ENCODE results near the gene ACAP1.
"Not testable (repeated sequence)": the region's sequence is repeated elsewhere in the genome, so short reads cannot be mapped to it uniquely, and the experiment has no call there.

The ACAP1 gene

GRCh38 chr17:7356072-7356549 lies 19.8 kb downstream of the ACAP1 start:
- peak; percentile 53 for DNase-seq (ENCODE audit: low spot score)

DNA sequence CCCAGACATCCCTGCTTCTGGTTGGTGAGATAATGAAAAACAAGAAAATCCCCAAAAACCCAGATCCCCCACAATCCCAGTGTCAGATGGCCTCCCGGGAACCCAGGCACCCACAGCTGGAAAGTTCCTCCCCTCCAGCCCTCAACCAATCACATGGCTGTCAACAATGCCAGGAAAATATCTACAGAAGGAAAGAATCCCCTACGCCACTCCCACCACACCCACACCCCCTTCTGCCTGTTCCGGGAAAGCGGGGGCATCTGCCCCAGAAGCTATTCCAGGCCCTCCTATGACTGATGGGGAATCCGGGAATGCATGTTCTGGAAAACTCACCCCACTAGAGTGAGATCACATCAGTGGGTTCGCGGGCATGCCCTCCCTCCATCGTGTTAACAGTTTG lies 20.4 kb downstream of the ACAP1 start:
- DNase-seq (ENCODE audit: low spot score): no peak

DNA sequence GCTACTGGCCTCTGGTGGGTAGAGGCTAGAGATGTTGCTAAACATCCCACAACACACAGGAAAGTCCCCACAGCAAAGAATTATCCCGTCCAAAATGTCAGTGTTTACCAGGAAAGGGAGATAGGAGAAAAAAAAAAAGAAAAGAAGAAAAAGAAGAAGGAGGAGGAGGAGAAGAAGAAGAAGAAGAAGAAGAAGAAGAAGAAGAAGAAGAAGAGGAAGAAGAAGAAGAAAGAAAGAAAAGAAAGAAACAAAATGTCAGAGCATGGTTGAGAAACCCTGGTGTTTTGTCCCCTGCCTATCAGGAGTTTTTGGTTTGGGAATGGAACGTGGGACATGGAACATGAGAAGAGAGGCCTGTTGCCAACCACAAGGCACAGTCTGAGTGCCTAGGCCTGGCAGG lies 21.1 kb downstream of the ACAP1 start:
- DNase-seq (ENCODE audit: low spot score): no peak

DNA sequence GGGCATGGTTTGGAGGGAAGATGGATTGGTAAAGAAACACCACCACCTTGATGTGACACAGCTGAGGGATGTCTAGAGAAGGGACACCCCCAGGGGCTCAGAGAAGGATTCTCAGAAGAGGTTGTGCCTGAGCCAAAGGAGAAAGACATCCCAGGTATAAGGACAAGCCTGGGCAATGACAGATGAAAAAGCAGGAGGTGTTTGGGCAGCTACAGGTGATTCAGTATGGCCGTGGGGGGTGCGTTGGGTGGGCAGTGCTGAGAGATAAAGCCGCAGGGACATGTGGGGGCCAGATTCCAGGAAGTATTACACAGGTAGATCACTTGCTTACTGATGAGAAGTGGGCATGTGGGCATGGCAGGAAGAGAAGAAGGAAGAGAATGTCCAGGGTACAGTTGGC lies 25.6 kb downstream of the ACAP1 start:
- no peak for DNase-seq (ENCODE audit: low spot score)

- no peak for DNase-seq (ENCODE audit: low spot score)
These were observed 27.0 kb downstream of the ACAP1 start for GRCh38 chr17:7363311-7363710.

DNA sequence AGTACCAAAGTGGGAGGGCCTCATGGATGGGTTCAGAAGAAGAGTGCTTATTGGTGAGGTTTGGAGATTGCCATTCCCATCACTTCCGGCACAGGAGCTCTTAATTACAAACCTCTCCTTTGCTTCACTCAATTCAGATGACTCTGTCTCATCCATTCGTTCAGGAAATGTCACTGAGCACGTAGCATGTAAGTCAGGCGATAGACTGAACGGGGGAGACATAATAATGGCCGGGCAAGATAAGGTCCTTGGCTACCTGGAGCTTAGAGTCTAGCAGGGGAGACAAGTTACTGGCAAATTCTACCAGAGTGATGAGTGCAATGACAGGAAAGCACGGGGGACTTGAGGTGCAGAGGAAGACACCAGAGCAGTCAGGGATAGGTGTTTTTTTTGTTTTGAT lies 29.6 kb downstream of the ACAP1 start:
- not testable (repeated sequence) for DNase-seq (ENCODE audit: low spot score)

GRCh38 chr17:7367083-7367482 lies 30.8 kb downstream of the ACAP1 start:
- no peak for DNase-seq (ENCODE audit: low spot score)

DNA sequence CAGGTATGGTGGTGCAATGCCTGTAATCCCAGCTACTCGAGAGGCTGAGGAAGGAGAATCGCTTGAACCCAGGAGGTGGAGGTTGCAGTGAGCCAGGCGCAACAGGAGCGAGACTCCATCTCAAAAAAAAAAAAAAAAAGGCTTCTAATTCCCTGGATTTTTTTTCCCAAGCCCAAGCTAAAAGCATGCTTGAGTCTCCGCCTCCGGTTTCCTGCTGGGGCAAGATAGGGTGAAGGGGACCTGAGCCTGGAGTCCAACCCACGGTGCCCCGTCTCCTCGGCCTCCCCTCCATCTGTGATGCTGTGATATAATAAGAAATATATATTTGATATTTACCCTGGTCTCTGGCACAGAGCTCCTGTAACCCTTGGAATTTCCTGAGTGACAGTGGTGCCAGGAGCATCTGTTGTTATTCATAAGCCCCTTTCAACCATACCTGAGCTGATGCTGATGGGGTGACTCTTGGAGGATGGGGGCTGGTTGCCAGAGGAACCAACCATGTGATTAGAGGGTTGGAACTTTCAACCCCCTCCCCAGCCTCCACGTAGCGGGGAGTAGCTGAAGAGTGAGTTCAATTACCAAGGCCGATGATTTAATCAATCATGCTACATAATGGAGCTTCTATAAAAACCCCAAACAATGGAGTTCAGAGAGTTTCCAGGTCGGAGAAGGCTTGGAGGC lies 31.7 kb downstream of the ACAP1 start:
- no peak for DNase-seq (ENCODE audit: low spot score)

DNA sequence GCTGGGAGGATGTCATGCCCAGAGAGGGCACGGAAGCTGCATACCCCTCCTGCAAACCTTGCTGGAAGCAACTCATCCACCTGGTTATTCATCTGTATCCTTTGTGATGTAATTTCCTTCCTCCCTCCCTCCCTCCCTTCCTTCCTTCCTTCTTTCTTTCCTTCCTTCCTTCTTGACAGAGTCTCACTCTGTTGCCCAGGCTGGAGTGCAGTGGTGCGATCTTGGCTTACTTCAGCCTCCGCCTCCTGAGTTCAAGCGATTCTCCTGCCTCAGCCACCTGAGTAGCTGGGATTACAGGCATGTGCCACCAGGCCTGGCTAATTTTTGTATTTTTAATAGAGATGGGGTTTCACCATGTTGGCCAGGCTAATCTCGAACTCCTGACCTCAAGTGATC lies 32.3 kb downstream of the ACAP1 start:
- not testable (repeated sequence) for DNase-seq (ENCODE audit: low spot score)

DNA sequence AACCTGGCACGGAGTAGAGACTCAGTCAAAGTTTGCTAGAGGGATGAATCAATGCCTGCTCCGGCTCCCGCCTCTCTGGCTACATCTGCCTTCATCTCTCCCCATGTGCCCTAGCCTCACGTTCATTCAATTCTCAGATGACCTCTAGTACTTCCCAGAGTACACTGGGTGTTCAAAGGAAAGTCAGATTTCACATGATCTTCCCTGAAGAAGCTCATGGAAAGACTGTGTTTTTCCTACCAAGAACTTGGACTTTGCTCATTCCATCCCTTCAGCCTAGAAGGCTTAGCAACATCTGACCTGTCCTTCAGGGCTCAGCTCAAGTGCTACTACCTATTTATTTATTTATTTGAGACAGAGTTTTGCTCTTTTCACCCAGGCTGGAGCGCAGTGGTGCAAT lies 33.5 kb downstream of the ACAP1 start:
- no peak for DNase-seq (ENCODE audit: low spot score)

GRCh38 chr17:7370853-7371252 lies 34.5 kb downstream of the ACAP1 start:
- DNase-seq (ENCODE audit: low spot score): no peak

DNA sequence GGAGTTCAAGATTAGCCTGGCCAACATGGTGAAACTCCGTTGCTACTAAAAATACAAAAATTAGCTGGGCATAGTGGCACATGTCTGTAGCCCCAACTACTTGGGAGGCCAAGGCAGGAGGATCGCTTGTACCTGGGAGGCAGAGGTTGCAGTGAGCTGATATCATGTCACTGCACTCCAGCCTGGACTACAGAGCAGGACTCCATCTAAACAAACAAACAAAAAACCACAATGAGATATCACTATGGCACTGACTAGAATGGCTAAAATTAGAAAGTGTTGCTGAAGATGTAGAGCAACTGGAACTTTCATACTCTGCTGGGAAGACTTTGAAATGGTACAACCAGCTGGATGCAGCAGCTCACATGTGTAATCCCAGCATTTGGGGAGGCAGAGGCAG lies 38.0 kb downstream of the ACAP1 start:
- DNase-seq (ENCODE audit: low spot score): no peak

DNA sequence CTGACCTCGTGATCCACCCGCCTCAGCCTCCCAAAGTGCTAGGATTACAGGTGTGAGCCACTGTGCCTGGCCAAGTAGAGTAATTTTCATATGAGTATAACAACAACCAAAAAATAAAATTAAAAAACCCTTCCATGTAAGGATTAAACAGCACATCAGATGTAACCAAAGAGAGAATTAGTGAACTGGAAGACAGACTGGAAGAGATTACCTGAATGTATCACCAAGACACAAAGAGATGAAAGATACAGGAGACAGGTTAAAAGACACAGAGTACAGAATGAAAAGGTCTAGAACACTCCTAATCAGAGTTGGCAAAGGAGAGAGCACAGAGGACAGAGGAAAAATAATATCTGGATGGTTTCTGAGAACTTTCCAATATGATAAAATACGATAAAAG lies 42.8 kb downstream of the ACAP1 start:
- DNase-seq (ENCODE audit: low spot score): no peak

DNA sequence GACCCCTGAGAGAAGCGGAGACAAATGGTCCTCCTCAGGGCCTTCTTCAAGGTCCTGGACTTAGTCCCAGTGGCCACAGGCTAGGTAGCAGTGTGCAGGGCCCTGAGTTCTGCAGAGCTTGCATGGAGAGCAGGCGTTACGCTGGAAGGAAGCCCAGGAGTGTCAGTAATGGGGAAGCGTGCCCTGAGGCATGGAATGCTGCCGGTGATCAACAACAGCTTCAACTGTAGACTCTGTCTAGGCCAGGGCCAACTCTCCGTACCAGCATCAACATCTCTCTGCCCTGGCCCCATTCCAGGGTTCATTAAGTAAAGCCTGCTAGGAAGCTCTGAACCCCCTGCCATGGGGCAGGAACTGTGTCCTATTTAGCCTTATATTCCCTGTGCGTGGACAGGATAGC lies 44.0 kb downstream of the ACAP1 start:
- DNase-seq (ENCODE audit: low spot score): no peak

DNA sequence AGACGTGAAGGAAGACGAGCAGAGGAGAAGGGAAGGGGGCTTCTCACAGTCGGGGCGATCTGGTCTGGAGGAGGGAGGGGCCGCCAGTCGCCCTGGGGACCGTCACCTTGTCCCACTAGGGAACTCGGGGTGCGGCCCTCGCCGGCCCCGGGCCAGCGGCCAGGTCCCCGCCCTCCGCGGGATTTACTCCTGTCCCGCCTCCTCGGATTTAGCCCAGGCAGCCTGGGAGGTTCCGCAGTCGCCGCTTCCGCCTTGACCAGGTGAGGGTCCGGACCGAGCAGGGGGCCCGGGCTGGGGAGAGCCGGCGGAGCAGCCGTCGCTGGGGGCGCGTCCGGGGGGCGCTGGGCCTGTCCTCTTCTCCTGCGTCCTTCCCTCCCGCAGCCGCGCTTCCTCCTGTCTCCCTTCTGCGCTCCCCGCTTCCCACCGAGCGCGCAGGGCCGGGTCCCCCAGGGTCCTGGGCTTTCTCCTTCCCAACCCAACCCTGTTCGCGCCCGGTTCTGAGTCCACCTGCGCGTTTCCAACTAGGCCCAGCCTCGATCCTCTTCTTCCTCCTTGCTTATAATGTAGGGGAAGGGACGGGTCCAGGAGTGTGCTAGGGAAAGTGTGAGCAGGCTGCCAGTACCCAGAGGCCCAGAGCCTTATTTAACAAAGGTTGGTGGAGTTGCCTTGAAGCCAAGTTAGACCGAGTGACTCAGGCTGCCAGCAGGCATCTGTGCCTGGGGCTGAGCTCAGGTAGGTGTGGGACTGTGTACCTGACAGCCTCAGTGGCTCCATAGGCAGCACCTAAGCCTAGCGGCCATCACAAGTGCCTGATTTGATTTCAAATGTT lies 44.7 kb downstream of the ACAP1 start, which contains the start of gene TNK1:
Gene TNK1 (plus strand): TSS at position 235 of the 829 bp plus-strand sequence. CDS start 1,838 bp downstream, outside the sequence.
- DNase-seq (ENCODE audit: low spot score): no peak

GRCh38 chr17:7382901-7383300 lies 46.6 kb downstream of the ACAP1 start:
- no peak for DNase-seq (ENCODE audit: low spot score)

DNA sequence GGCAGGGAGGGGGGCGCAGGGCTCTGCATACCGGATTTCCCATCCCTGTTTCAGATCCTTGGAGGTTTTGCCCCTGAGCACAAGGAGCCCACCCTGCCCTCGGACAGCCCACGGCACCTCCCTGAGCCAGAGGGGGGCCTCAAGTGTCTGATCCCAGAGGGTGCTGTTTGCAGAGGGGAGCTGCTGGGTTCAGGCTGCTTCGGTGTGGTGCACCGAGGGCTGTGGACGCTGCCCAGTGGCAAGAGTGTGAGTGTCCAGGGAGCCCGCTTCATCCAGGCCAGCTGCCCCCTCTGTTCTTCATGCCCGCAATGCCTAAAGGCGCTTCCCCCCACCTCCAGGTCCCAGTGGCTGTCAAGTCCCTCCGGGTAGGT lies 47.0 kb downstream of the ACAP1 start:
- no peak for DNase-seq (ENCODE audit: low spot score)

GRCh38 chr17:7383742-7384488 lies 47.6 kb downstream of the ACAP1 start:
- DNase-seq (ENCODE audit: low spot score): no peak

GRCh38 chr17:7384489-7385081 lies 48.3 kb downstream of the ACAP1 start:
- DNase-seq (ENCODE audit: low spot score): no peak

DNA sequence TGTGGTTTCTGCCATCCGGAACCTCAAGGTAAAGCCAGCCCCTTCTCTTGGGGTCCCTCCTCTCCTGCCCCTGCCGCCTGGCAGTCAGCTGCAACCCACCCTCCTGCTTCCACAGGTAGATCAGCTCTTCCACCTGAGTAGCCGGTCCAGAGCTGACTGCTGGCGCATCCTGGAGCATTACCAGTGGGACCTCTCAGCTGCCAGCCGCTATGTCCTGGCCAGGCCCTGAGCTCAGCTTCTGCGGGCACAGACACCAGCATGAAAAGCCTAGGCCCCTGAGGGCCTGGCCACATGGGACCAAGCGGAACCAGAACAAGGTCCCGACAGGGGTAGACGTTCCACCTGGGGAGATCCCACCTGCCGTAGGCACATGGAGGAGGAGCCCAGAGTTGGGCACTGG lies 52.5 kb downstream of the ACAP1 start:
- no peak for DNase-seq (ENCODE audit: low spot score)

GRCh38 chr17:7389924-7390910 lies 53.9 kb downstream of the ACAP1 start:
- DNase-seq (ENCODE audit: low spot score): no peak
